IPS-20b (cell line): ENCODE measurements around the gene ASPSCR1.

ENCODE experiments used
- H3K27ac ChIP-seq: one replicate; pipeline ENCODE4 v1.5.1; 2013; ENCODE audit warnings: low read length
- H3K27me3 ChIP-seq: 2 replicates; pipeline ENCODE4 v1.6.1; 2013; ENCODE audit warnings: mild to moderate bottlenecking, low read length, inconsistent platforms; ENCODE audit not compliant: insufficient read depth
- H3K36me3 ChIP-seq: 2 replicates; pipeline ENCODE4 v1.6.1; 2013; ENCODE audit warnings: low read depth, mild to moderate bottlenecking, inconsistent platforms, low read length, moderate library complexity; ENCODE audit not compliant: insufficient read depth
- H3K4me1 ChIP-seq: 2 replicates; pipeline ENCODE4 v1.6.1; 2013; ENCODE audit warnings: mild to moderate bottlenecking, control low read depth, inconsistent platforms, low read length, moderate library complexity; ENCODE audit not compliant: insufficient read depth
- H3K4me3 ChIP-seq: 2 replicates; pipeline ENCODE4 v1.5.1; 2013; ENCODE audit warnings: mild to moderate bottlenecking, low read length, inconsistent platforms
- H3K9ac ChIP-seq: 2 replicates; pipeline ENCODE4 v1.6.1; 2013; ENCODE audit warnings: low read depth, mild to moderate bottlenecking, inconsistent platforms, low read length, moderate library complexity
- H3K9me3 ChIP-seq: 2 replicates; pipeline ENCODE4 v1.6.1; 2013; ENCODE audit warnings: mild to moderate bottlenecking, low read depth, low read length, inconsistent platforms; ENCODE audit not compliant: insufficient read depth

The ASPSCR1 gene

GRCh38 chr17:81977211-81977808, at the start of gene ASPSCR1:
Gene ASPSCR1 (plus strand): TSS chr17:81977629. CDS start chr17:81977647, 18 bp downstream.
- H3K4me1 ChIP-seq, result no peaks in the 10 kb centered on the region
- H3K4me3 ChIP-seq, result peak within 1 kb of the TSS; percentile 87
- H3K36me3 ChIP-seq, result peaks cover 17% of the 10 kb centered on the region
- peaks cover 29% of the 10 kb centered on the region for H3K27me3 ChIP-seq
- peak within 1 kb of the TSS; percentile 87 for H3K9ac ChIP-seq
- peaks cover 3% of the 10 kb centered on the region for H3K9me3 ChIP-seq
- no peak within 1 kb of the TSS for H3K27ac ChIP-seq

GRCh38 chr17:81927653-81928543, 49.5 kb upstream of the ASPSCR1 start, which contains the start of gene MAFG:
Gene MAFG (minus strand): TSS chr17:81927735. CDS start chr17:81923185, 4,550 bp downstream.
- H3K36me3 ChIP-seq, result no peaks in the 10 kb centered on the region
- H3K9me3 ChIP-seq, result no peaks in the 10 kb centered on the region
- peaks cover 16% of the 10 kb centered on the region; the same call in 1 of the 2 replicates for H3K4me1 ChIP-seq
- peak within 1 kb of the TSS; percentile 47 for H3K27ac ChIP-seq
- peak within 1 kb of the TSS; percentile 80 for H3K4me3 ChIP-seq
- H3K9ac ChIP-seq, result peak within 1 kb of the TSS; percentile 79
- H3K27me3 ChIP-seq, result peaks cover 17% of the 10 kb centered on the region

- Histone ChIP-seq H3K36me3 (peaks cover 2% of the 10 kb centered on the region; the same call in 1 of the 2 replicates), H3K27ac (no peak overlapping the region), H3K27me3 (peaks cover 17% of the 10 kb centered on the region), H3K9ac (peak overlapping the region; percentile 73; the same call in 1 of the 2 replicates), H3K4me1 (peaks cover 14% of the 10 kb centered on the region; the same call in 1 of the 2 replicates), H3K4me3 (peak overlapping the region; percentile 77), H3K9me3 (no peaks in the 10 kb centered on the region)
Observed at GRCh38 chr17:81928544-81929252, 48.7 kb upstream of the ASPSCR1 start.

- 0 out of 2 replicates have a peak overlapping the region, but pooled peaks have one; percentile 77 for H3K4me3 ChIP-seq
- no peak overlapping the region for H3K27ac ChIP-seq
Observed at GRCh38 chr17:81929253-81930141, 47.9 kb upstream of the ASPSCR1 start.

GRCh38 chr17:81930142-81931125, 47.0 kb upstream of the ASPSCR1 start:
- no peak overlapping the region for H3K27ac ChIP-seq
- no peak overlapping the region for H3K9ac ChIP-seq
- peaks cover 7% of the 10 kb centered on the region for H3K36me3 ChIP-seq
- H3K9me3 ChIP-seq, result no peaks in the 10 kb centered on the region
- peaks cover 17% of the 10 kb centered on the region for H3K27me3 ChIP-seq
- no peaks in the 10 kb centered on the region; the same call in 1 of the 2 replicates for H3K4me1 ChIP-seq
- no peak overlapping the region for H3K4me3 ChIP-seq

More at GRCh38 chr17:81929253-81930141, 47.9 kb upstream of the ASPSCR1 start:
- H3K9me3 ChIP-seq, result no peaks in the 10 kb centered on the region
- H3K9ac ChIP-seq, result no peak overlapping the region
- H3K36me3 ChIP-seq, result peaks cover 7% of the 10 kb centered on the region
- peaks cover 6% of the 10 kb centered on the region; the same call in 1 of the 2 replicates for H3K4me1 ChIP-seq
- peaks cover 17% of the 10 kb centered on the region for H3K27me3 ChIP-seq

GRCh38 chr17:81931189-81931556, 46.3 kb upstream of the ASPSCR1 start:
- H3K9ac ChIP-seq, result no peak overlapping the region
- peaks cover 7% of the 10 kb centered on the region for H3K36me3 ChIP-seq
- no peak overlapping the region for H3K27ac ChIP-seq
- no peaks in the 10 kb centered on the region for H3K9me3 ChIP-seq
- peaks cover 17% of the 10 kb centered on the region for H3K27me3 ChIP-seq
- no peak overlapping the region for H3K4me3 ChIP-seq
- no peaks in the 10 kb centered on the region; the same call in 1 of the 2 replicates for H3K4me1 ChIP-seq

- Histone ChIP-seq H3K27ac (no peak overlapping the region), H3K9ac (no peak overlapping the region), H3K9me3 (no peaks in the 10 kb centered on the region), H3K36me3 (peaks cover 7% of the 10 kb centered on the region), H3K4me1 (no peaks in the 10 kb centered on the region), H3K4me3 (no peak overlapping the region), H3K27me3 (peaks cover 17% of the 10 kb centered on the region)
Observed at GRCh38 chr17:81931557-81932332, 45.7 kb upstream of the ASPSCR1 start.

GRCh38 chr17:81932333-81932983, 45.0 kb upstream of the ASPSCR1 start:
- Histone ChIP-seq H3K4me1 (no peaks in the 10 kb centered on the region), H3K27ac (no peak overlapping the region), H3K36me3 (peaks cover 7% of the 10 kb centered on the region), H3K27me3 (peaks cover 17% of the 10 kb centered on the region), H3K9ac (no peak overlapping the region), H3K4me3 (no peak overlapping the region), H3K9me3 (no peaks in the 10 kb centered on the region)

GRCh38 chr17:81933178-81933699, 44.2 kb upstream of the ASPSCR1 start:
- peaks cover 7% of the 10 kb centered on the region for H3K36me3 ChIP-seq
- no peaks in the 10 kb centered on the region for H3K9me3 ChIP-seq
- no peak overlapping the region for H3K4me3 ChIP-seq

More at GRCh38 chr17:81933178-81933699, 44.2 kb upstream of the ASPSCR1 start:
- Histone ChIP-seq H3K27ac (no peak overlapping the region), H3K9ac (no peak overlapping the region), H3K27me3 (peaks cover 14% of the 10 kb centered on the region), H3K4me1 (no peaks in the 10 kb centered on the region)
